CD4-positive, CD25-positive, alpha-beta regulatory T cell (primary cell): ENCODE data around the gene TUT4. TPM values are rescaled to one million over a fixed set of nuclear protein-coding genes. Genes with fewer than 3 reads are reported as not detected.

Experiments
- ATAC-seq, 2 donors: fragments of 150-1000 bp; cut with Tn5 transposase; one replicate each; pipeline ENCODE4 v1.10.0; 2021; ENCODE audit warnings: low read depth in 2 of 2, moderate number of reproducible peaks in 2 of 2, moderate library complexity in 1 of 2
- DNase-seq, 3 donors: peaks; one replicate each; pipeline versions ENCODE4 v3.0.0 to v3.0.0-alpha.2; 2012 to 2022; ENCODE audit warnings: mixed read lengths in 1 of 3
- H3K27ac ChIP-seq: one replicate; pipeline ENCODE4 v1.7.0; 2013; ENCODE audit warnings: mild to moderate bottlenecking, low read length; ENCODE audit not compliant: insufficient read depth, poor library complexity, severe bottlenecking
- H3K27me3 ChIP-seq: one replicate; pipeline ENCODE4 v1.7.0; 2013; ENCODE audit warnings: low read length; ENCODE audit not compliant: control insufficient read depth, insufficient read depth
- H3K36me3 ChIP-seq: one replicate; pipeline ENCODE4 v1.7.0; 2013; ENCODE audit warnings: mild to moderate bottlenecking, low read length, moderate library complexity; ENCODE audit not compliant: control insufficient read depth, insufficient read depth
- H3K4me1 ChIP-seq: 2 replicates; pipeline ENCODE4 v1.7.0; 2013; ENCODE audit warnings: mild to moderate bottlenecking, low read length; ENCODE audit not compliant: insufficient read depth, control insufficient read depth, poor library complexity, severe bottlenecking
- H3K4me3 ChIP-seq: one replicate; pipeline ENCODE4 v1.7.0; 2013; ENCODE audit warnings: low read depth, mild to moderate bottlenecking, low read length, moderate library complexity
- H3K9me3 ChIP-seq, 2 experiments: 1 replicate in 1 of 2; 2 replicates in 1 of 2; pipeline ENCODE4 v1.7.0; 2013; ENCODE audit warnings: low read length in 2 of 2, mild to moderate bottlenecking in 1 of 2, moderate library complexity in 1 of 2; ENCODE audit not compliant: control insufficient read depth in 2 of 2
- H3K27ac Mint-ChIP-seq, 3 donors: one replicate each; pipeline ENCODE4 v1.8.0; 2020 to 2022; ENCODE audit warnings: mild to moderate bottlenecking in 3 of 3, mixed read lengths in 3 of 3, moderate library complexity in 2 of 3
- H3K27me3 Mint-ChIP-seq: one replicate; pipeline ENCODE4 v1.8.0; 2022; ENCODE audit warnings: mild to moderate bottlenecking, mixed read lengths
- H3K36me3 Mint-ChIP-seq: one replicate; pipeline ENCODE4 v1.8.0; 2020; ENCODE audit warnings: mixed read lengths
- H3K4me1 Mint-ChIP-seq, 4 donors: one replicate each; pipeline ENCODE4 v1.8.0; 2020 to 2022; ENCODE audit warnings: mixed read lengths in 4 of 4, mild to moderate bottlenecking in 1 of 4
- H3K4me3 Mint-ChIP-seq, 4 donors: one replicate each; pipeline ENCODE4 v1.8.0; 2020 to 2022; ENCODE audit warnings: mild to moderate bottlenecking in 4 of 4, mixed read lengths in 4 of 4, moderate library complexity in 3 of 4
- H3K9me3 Mint-ChIP-seq, 7 donors: one replicate each; pipeline ENCODE4 v1.8.0; 2020 to 2022; ENCODE audit warnings: mixed read lengths in 7 of 7, mild to moderate bottlenecking in 3 of 7, moderate library complexity in 2 of 7
- polyA plus RNA-seq, 4 donors: library from polyadenylated mRNA; unstranded; fragments of 300-500 nt; fragmentation: Illumina TruSeq; gene quantifications; one replicate each; pipeline ENCODE4 v1.2.3, GENCODE V29; 2021
- total RNA-seq: library from RNA; stranded (reverse); gene quantifications from one replicate; pipeline ENCODE4 v1.2.3, GENCODE V29; 2022

Gene TUT4, protein sequence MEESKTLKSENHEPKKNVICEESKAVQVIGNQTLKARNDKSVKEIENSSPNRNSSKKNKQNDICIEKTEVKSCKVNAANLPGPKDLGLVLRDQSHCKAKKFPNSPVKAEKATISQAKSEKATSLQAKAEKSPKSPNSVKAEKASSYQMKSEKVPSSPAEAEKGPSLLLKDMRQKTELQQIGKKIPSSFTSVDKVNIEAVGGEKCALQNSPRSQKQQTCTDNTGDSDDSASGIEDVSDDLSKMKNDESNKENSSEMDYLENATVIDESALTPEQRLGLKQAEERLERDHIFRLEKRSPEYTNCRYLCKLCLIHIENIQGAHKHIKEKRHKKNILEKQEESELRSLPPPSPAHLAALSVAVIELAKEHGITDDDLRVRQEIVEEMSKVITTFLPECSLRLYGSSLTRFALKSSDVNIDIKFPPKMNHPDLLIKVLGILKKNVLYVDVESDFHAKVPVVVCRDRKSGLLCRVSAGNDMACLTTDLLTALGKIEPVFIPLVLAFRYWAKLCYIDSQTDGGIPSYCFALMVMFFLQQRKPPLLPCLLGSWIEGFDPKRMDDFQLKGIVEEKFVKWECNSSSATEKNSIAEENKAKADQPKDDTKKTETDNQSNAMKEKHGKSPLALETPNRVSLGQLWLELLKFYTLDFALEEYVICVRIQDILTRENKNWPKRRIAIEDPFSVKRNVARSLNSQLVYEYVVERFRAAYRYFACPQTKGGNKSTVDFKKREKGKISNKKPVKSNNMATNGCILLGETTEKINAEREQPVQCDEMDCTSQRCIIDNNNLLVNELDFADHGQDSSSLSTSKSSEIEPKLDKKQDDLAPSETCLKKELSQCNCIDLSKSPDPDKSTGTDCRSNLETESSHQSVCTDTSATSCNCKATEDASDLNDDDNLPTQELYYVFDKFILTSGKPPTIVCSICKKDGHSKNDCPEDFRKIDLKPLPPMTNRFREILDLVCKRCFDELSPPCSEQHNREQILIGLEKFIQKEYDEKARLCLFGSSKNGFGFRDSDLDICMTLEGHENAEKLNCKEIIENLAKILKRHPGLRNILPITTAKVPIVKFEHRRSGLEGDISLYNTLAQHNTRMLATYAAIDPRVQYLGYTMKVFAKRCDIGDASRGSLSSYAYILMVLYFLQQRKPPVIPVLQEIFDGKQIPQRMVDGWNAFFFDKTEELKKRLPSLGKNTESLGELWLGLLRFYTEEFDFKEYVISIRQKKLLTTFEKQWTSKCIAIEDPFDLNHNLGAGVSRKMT (N-terminal part only)
- total RNA-seq (120 TPM), polyA plus RNA-seq (10 to 100 TPM; 24.9 to 32.3 (median 30.6) TPM)

DNA sequence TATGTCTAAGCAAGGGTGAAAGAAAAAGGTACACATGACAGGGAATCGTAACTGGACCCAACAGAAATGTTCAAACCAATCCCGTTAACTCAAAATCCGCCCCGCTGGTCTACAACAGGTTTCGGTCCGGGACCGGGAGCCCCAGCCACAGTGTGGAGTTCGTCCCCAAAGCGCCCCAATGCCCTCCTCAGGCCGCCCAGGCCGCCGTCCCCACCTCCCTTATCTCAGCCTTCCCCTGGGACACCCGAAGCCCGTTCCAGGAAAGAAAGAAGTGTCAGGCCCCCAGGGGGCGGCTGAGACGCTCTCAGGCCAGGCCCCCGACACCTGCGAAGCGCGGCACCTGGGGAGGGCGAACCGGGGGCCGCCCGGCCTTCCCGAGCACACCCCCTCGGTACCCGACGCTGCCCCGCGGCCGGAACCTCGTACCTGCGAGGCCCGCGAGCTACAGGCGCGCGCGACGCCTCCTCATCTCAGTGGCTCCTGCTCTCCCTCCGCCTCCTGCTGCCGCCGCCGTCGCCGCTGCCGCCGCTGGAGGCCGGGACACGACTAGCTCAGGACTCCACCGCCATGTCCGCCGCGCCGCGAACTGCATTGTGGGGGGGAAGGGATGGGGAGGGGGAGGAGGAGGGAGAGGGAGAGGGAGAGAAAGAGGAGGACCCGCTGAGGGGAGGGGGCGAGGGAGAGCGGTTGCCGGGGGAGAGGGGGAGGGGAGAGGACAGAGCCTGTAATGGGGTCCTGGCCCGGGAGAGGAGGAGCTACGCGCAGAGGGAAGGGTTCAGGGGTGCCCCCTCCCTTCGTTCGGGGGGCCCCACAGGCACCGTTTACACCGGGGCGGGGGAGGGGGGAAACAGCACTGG lies at the start of gene TUT4:
TSS of gene TUT4 (minus strand) at position 588 of the 857 bp plus-strand sequence. CDS start 26,812 bp downstream, outside the sequence.
- ATAC-seq: peak; percentile 38 to 50

DNA sequence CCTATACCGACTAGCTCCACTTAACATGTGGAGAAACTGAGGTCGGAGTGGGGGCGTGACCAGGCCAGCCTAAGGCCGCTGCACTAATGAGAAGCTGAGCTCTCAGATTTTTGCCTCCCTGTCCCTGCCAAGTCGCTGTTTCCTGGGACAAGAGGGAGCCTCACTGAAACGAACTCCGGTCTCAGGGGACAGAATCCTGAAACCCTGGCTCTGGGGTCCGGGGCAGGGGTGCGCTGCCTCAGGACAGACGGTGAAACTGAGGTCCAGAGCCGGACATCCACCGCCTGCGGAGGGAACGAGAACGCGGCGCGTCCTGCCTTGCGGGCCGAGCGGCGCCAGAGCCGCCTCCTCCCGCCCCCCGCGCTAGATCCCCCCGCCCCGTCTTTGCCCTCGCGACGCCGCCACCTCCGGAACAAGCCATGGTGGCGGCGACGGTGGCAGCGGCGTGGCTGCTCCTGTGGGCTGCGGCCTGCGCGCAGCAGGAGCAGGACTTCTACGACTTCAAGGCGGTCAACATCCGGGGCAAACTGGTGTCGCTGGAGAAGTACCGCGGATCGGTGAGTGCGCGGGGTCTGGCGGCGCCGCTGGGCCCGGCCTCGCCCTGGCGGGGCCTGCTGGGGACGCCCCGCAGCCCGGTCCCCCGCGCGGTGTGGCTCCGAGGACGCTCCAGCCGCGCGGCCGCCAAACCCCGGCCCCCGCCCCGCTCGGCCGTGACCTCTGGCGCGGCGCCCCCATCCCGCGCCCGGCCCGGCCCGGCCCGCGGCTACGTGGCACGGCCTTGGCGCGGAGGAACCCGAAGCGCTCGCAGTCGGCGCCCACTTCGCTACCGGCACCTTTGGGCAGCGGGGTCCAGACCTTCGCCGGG lies 49.3 kb upstream of the TUT4 start, which contains the start of gene GPX7:
TSS of gene GPX7 (plus strand) at position 381 of the 865 bp plus-strand sequence. CDS start at position 420, 39 bp downstream.
- no peaks in the 10 kb centered on the region for H3K27me3 Mint-ChIP-seq
- Histone ChIP-seq H3K36me3 (no peaks in the 10 kb centered on the region), H3K4me3 (peak within 1 kb of the TSS; percentile 73), H3K9me3 (no peaks in the 10 kb centered on the region), H3K27me3 (no peaks in the 10 kb centered on the region), H3K4me1 (peaks cover 37% of the 10 kb centered on the region), H3K27ac (peak within 1 kb of the TSS; percentile 72)
- H3K4me1 Mint-ChIP-seq: peaks cover 14 to 61% (median 41%) of the 10 kb centered on the region in 4 donors
- peaks cover 0 to 3% (median 0%) of the 10 kb centered on the region in 7 donors for H3K9me3 Mint-ChIP-seq
- ATAC-seq (peak; percentile 64 to 74), DNase-seq (peak; percentile 45 to 79 (median 65))
- H3K27ac Mint-ChIP-seq: peak within 1 kb of the TSS; percentile 89 to 98 (median 97)
- peak within 1 kb of the TSS; percentile 92 to 98 (median 95) for H3K4me3 Mint-ChIP-seq
- H3K36me3 Mint-ChIP-seq: peaks cover 21% of the 10 kb centered on the region

More for the DNA sequence above, at the start of gene TUT4:
- H3K27ac Mint-ChIP-seq: peak within 1 kb of the TSS in 2 of 3 donors; percentile 47 to 92
- Histone ChIP-seq H3K27ac (peak within 1 kb of the TSS; percentile 90), H3K36me3 (no peaks in the 10 kb centered on the region), H3K27me3 (no peaks in the 10 kb centered on the region), H3K4me3 (peak within 1 kb of the TSS; percentile 90), H3K9me3 (no peaks in the 10 kb centered on the region), H3K4me1 (peaks cover 33% of the 10 kb centered on the region)
- H3K4me1 Mint-ChIP-seq: peaks cover 14 to 39% (median 23%) of the 10 kb centered on the region in 4 donors
- peak within 1 kb of the TSS; percentile 78 to 93 (median 83) for H3K4me3 Mint-ChIP-seq
- H3K9me3 Mint-ChIP-seq: no peaks in the 10 kb centered on the region
- peak; percentile 65 to 84 (median 74) for DNase-seq
- H3K27me3 Mint-ChIP-seq: no peaks in the 10 kb centered on the region
- no peaks in the 10 kb centered on the region for H3K36me3 Mint-ChIP-seq

DNA sequence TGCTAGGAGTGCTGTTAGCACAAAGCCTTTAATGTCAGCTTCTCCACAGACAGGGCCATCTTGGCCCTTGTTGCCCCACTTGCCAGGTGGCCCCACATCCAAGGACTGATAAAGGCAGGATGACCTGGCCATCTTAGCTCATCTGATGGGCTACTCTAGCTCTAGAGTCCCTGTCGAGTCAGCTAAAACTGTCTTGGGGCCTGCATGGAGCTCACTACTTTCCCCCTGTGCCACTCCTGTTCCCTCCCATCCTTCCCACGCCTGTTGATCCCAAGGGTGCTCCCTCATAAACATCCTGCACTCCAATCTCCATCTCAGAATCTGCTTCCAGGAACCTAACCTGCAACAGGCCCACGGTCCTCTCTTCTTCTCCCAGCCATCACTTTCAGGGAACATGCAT lies 48.6 kb upstream of the TUT4 start:
- Histone ChIP-seq H3K4me1 (peaks cover 37% of the 10 kb centered on the region), H3K27ac (peak overlapping the region; percentile 72), H3K4me3 (peak overlapping the region; percentile 73), H3K9me3 (no peaks in the 10 kb centered on the region), H3K36me3 (no peaks in the 10 kb centered on the region), H3K27me3 (no peaks in the 10 kb centered on the region)
- Mint-ChIP-seq H3K4me1 (peaks cover 14 to 58% (median 38%) of the 10 kb centered on the region in 4 donors), H3K27me3 (no peaks in the 10 kb centered on the region), H3K36me3 (peaks cover 15% of the 10 kb centered on the region), H3K9me3 (peaks cover 0 to 3% (median 0%) of the 10 kb centered on the region in 7 donors), H3K4me3 (peak overlapping the region; percentile 73 to 98 (median 86)), H3K27ac (peak overlapping the region; percentile 21 to 96 (median 89))
- peak in 1 of 3 donors; percentile 9 for DNase-seq
- ATAC-seq: no peak

DNA sequence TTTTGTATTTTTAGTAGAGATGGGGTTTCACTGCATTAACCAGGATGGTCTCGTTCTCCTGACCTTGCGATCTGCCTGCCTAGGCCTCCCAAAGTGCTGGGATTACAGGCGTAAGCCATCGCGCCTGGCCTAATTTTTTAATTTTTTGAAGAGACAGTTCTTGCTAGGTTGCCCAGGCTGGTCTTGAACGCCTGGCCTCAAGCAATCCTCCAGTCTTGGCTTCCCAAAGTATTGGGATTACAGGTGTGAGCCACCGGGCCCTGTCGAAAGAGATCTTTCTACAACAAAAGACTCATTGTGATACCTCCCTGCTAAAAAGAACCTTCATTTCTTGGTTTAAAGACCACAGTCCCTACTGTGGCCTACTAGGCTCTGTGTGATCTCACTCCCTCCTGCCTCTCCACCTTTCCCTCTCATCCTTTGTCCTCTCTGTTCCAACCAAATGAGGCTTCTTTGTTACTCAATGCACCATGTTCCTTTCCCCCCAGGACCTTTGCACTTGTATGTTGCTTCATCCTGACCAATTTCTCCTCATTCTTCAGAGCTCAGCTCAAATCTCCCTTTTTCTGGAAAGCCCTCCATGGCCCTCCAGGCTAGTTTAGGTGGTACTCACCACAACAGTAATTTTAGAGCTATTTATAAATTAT lies 47.8 kb upstream of the TUT4 start:
- H3K9me3 ChIP-seq: no peaks in the 10 kb centered on the region
- Mint-ChIP-seq H3K4me1 (peaks cover 11 to 49% (median 34%) of the 10 kb centered on the region in 4 donors), H3K4me3 (peak overlapping the region; percentile 13 to 98 (median 80)), H3K9me3 (peaks cover 0 to 3% (median 0%) of the 10 kb centered on the region in 7 donors), H3K36me3 (peaks cover 7% of the 10 kb centered on the region), H3K27ac (peak overlapping the region in 1 of 3 donors; percentile 89), H3K27me3 (no peaks in the 10 kb centered on the region)
- no peak overlapping the region for H3K4me3 ChIP-seq
- H3K27ac ChIP-seq: no peak overlapping the region
- peaks cover 37% of the 10 kb centered on the region for H3K4me1 ChIP-seq
- no peaks in the 10 kb centered on the region for H3K36me3 ChIP-seq
- DNase-seq: no peak
- ATAC-seq: no peak
- H3K27me3 ChIP-seq: no peaks in the 10 kb centered on the region

DNA sequence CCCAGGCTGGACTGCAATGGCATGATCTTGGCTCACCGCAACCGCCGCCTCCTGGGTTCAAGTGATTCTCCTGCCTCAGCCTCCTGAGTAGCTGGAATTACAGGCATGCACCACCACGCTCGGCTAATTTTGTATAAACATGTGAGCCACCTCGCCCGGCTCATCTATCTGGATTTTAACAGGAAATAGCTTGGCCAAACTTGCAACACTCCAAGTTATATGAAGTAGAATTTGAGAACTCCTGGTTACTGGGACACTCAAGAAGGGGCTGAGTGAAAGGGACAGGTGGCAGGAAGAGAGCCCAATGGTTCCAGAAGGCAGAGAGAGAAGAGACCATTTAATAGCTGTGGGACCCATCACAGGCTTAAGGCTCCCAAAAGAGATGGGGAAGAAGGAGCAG lies 46.3 kb upstream of the TUT4 start:
- ATAC-seq (no peak), DNase-seq (no peak)
- Histone ChIP-seq H3K27ac (no peak overlapping the region), H3K9me3 (no peaks in the 10 kb centered on the region), H3K27me3 (no peaks in the 10 kb centered on the region), H3K4me3 (no peak overlapping the region), H3K4me1 (peaks cover 26% of the 10 kb centered on the region), H3K36me3 (no peaks in the 10 kb centered on the region)
- Mint-ChIP-seq H3K27ac (no peak overlapping the region), H3K4me3 (peak overlapping the region in 2 of 4 donors; percentile 12 to 23), H3K4me1 (peaks cover 7 to 35% (median 23%) of the 10 kb centered on the region in 4 donors), H3K9me3 (peaks cover 0 to 3% (median 0%) of the 10 kb centered on the region in 7 donors), H3K36me3 (peaks cover 7% of the 10 kb centered on the region), H3K27me3 (no peaks in the 10 kb centered on the region)

DNA sequence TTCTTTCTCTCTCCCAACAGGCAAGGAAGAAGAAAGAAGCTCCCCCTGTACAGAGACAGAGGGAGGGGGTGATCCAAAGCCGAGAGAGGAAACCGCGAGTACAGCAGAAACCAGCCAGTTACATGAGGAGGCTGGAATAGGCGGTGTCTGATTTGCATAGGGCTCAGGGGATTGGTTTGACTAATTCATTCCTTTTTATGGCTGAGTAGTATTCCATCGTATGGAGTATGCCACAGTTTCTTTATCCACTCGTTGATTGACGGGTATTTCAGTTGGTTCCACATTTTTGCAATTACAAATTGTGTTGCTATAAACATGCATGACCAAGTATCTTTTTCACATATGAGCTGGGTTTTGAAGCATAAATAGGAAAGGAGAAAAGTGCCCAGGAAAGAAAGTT lies 45.8 kb upstream of the TUT4 start:
- no peak for DNase-seq
- H3K27me3 ChIP-seq: no peaks in the 10 kb centered on the region

More for the DNA sequence above, 45.8 kb upstream of the TUT4 start:
- Mint-ChIP-seq H3K4me1 (peaks cover 6 to 30% (median 18%) of the 10 kb centered on the region in 4 donors), H3K4me3 (peak overlapping the region in 1 of 4 donors; percentile 12), H3K27ac (no peak overlapping the region), H3K27me3 (no peaks in the 10 kb centered on the region), H3K9me3 (peaks cover 0 to 3% (median 0%) of the 10 kb centered on the region in 7 donors), H3K36me3 (peaks cover 7% of the 10 kb centered on the region)
- Histone ChIP-seq H3K36me3 (no peaks in the 10 kb centered on the region), H3K27ac (no peak overlapping the region), H3K9me3 (no peaks in the 10 kb centered on the region), H3K4me3 (no peak overlapping the region), H3K4me1 (peaks cover 21% of the 10 kb centered on the region)
- ATAC-seq: no peak
